B cell (primary cell): ENCODE results near the gene UBAC1. TPM values are rescaled to one million over a fixed set of nuclear protein-coding genes. Genes with fewer than 3 reads are reported as not detected.

Experiments used
- ATAC-seq: fragments of 200-7000 bp; cut with Tn5 transposase; one replicate; pipeline ENCODE4 v1.10.0; 2021; ENCODE audit warnings: low read depth, mild to moderate bottlenecking, moderate number of reproducible peaks, moderate library complexity
- CTCF ChIA-PET: fragments of 350-600 bp; sonication (Branson Sonifier 250); formaldehyde crosslinking; loops from one replicate; lab custom pipeline; 2021; ENCODE audit warnings: antibody characterized with exemption, inconsistent platforms; lab: Charles Lee
- POLR2A ChIA-PET: fragments of 350-600 bp; sonication (Branson Sonifier 250); formaldehyde crosslinking; loops from one replicate; lab custom pipeline; 2021; ENCODE audit warnings: antibody characterized with exemption; lab: Charles Lee
- DNase-seq: peaks from one replicate; pipeline ENCODE4 v3.0.0; 2013
- H2AFZ ChIP-seq: 2 replicates; pipeline ENCODE4 v1.6.1; 2012; ENCODE audit warnings: mild to moderate bottlenecking, low read depth, low read length; ENCODE audit not compliant: insufficient read depth, poor library complexity, severe bottlenecking
- H3K27ac ChIP-seq, 2 donors: 1 replicate in 1 of 2; 2 replicates in 1 of 2; pipeline ENCODE4 v1.5.1; 2012 to 2013; ENCODE audit warnings: low read length in 2 of 2, mild to moderate bottlenecking in 2 of 2, moderate library complexity in 1 of 2
- H3K27me3 ChIP-seq, 4 experiments: fragments of 200-600 bp in 1 of 4; sonication (generic) in 1 of 4; replicated peaks in 1 of 4; 1 replicate in 2 of 4; 2 replicates in 2 of 4; pipeline versions ENCODE4 v1.6.1 to v1.7.0; 2013 to 2016; ENCODE audit warnings: low read length in 3 of 4, mild to moderate bottlenecking in 2 of 4, mixed read lengths in 1 of 4, moderate library complexity in 1 of 4; ENCODE audit not compliant: insufficient read depth in 4 of 4, control insufficient read depth in 3 of 4; ENCODE audit errors: control extremely low read depth in 1 of 4
- H3K36me3 ChIP-seq, 2 experiments: replicated peaks in 1 of 2; 1 replicate in 1 of 2; 2 replicates in 1 of 2; pipeline versions ENCODE4 v1.6.1 to v1.7.1; 2013; ENCODE audit warnings: low read length in 1 of 2; ENCODE audit not compliant: insufficient read depth in 2 of 2, control insufficient read depth in 1 of 2; ENCODE audit errors: control extremely low read depth in 1 of 2, extremely low read depth in 1 of 2
- H3K4me1 ChIP-seq, 2 donors: fragments of 200-600 bp in 1 of 2; sonication (generic) in 1 of 2; 1 replicate in 1 of 2; 2 replicates in 1 of 2; pipeline versions ENCODE4 v1.5.1 to v1.6.1; 2013 to 2017; ENCODE audit warnings: low read length in 2 of 2; ENCODE audit not compliant: control insufficient read depth in 2 of 2, insufficient read depth in 2 of 2
- H3K4me2 ChIP-seq: replicated peaks from 2 replicates; pipeline ENCODE3; 2012; ENCODE audit warnings: mild to moderate bottlenecking, low read depth, low read length; ENCODE audit not compliant: poor library complexity, severe bottlenecking
- H3K4me3 ChIP-seq, 5 experiments: fragments of 200-600 bp in 1 of 5; sonication (generic) in 1 of 5; 1 replicate in 3 of 5; 2 replicates in 2 of 5; pipeline versions ENCODE4 v1.5.1 to v1.7.0; 2011 to 2016; ENCODE audit warnings: low read length in 4 of 5, mild to moderate bottlenecking in 4 of 5, low read depth in 2 of 5, control low read depth in 1 of 5, moderate library complexity in 1 of 5; ENCODE audit not compliant: insufficient read depth in 1 of 5; ENCODE audit errors: control extremely low read depth in 1 of 5, extremely low read depth in 1 of 5
- H3K79me2 ChIP-seq: fragments of 200-600 bp; sonication (generic); one replicate; pipeline ENCODE4 v1.6.0; 2016; ENCODE audit warnings: low read length; ENCODE audit not compliant: control insufficient read depth, insufficient read depth
- H3K9ac ChIP-seq: fragments of 200-600 bp; sonication (generic); 2 replicates; pipeline ENCODE4 v1.6.1; 2017; ENCODE audit warnings: mild to moderate bottlenecking, low read length, moderate library complexity
- H3K9me3 ChIP-seq, 3 donors: one replicate each; pipeline versions ENCODE4 v1.6.1 to v1.7.1; 2013; ENCODE audit warnings: low read length in 2 of 3; ENCODE audit not compliant: control insufficient read depth in 2 of 3, insufficient read depth in 1 of 3; ENCODE audit errors: control extremely low read depth in 1 of 3
- H4K20me1 ChIP-seq: 2 replicates; pipeline ENCODE4 v1.6.0; 2012; ENCODE audit warnings: mild to moderate bottlenecking, low read length; ENCODE audit not compliant: insufficient read depth, control insufficient read depth, poor library complexity, severe bottlenecking
- H3K27ac Mint-ChIP-seq: one replicate; pipeline ENCODE4 v1.8.0; 2021; ENCODE audit warnings: mixed read lengths
- H3K27me3 Mint-ChIP-seq: one replicate; pipeline ENCODE4 v1.8.0; 2021; ENCODE audit warnings: mixed read lengths
- H3K4me1 Mint-ChIP-seq: one replicate; pipeline ENCODE4 v1.8.0; 2021; ENCODE audit warnings: mixed read lengths
- H3K4me3 Mint-ChIP-seq: one replicate; pipeline ENCODE4 v1.8.0; 2021; ENCODE audit warnings: mixed read lengths
- H3K9me3 Mint-ChIP-seq: one replicate; pipeline ENCODE4 v1.8.0; 2022; ENCODE audit warnings: mixed read lengths; ENCODE audit not compliant: insufficient read depth
- CTCF ChIP-seq: fragments of 200-600 bp; IDR thresholded peaks from one replicate; pipeline ENCODE4 v1.8.0; 2022; ENCODE audit warnings: antibody characterized with exemption, mild to moderate bottlenecking
- EZH2 ChIP-seq: IDR thresholded peaks from 2 replicates; pipeline ENCODE4 v1.6.1; 2012; ENCODE audit warnings: borderline replicate concordance, low read depth, mild to moderate bottlenecking, moderate library complexity, low read length; ENCODE audit not compliant: insufficient read depth, poor library complexity, severe bottlenecking
- WGBS: methylation state at CpG from one replicate; pipeline ENCODE4 v1.1.5; 2013; ENCODE audit warnings: missing lambda C conversion rate; ENCODE audit not compliant: insufficient coverage; 5-methylcytosine and 5-hydroxymethylcytosine counted together
- intact Hi-C: fragments of 100-400 bp; cut with micrococcal nuclease; formaldehyde crosslinking; loops from one replicate; pipeline ENCODE4 v1.10.0; 2022
- polyA plus RNA-seq: library from polyadenylated mRNA; depleted of rRNA; stranded (reverse); fragments of >200 nt; gene quantifications from 2 replicates; pipeline ENCODE4 v1.2.3, GENCODE V29; 2012
- total RNA-seq, 2 donors: library from RNA; stranded (reverse); fragments of 120-200 nt in 1 of 2; gene quantifications; 1 replicate in 1 of 2; 2 replicates in 1 of 2; pipeline versions ENCODE4 v1.2.3 to v1.2.4, GENCODE V29; 2013 to 2022

The UBAC1 gene
- total and polyA plus RNA-seq, 2 donors (not counting 1 experiment from before 2014, with no cell fraction given): 30.8 to 31.1 TPM

GRCh38 chr9:135885100-135885853 lies 75.9 kb downstream of the UBAC1 start:
- Histone ChIP-seq H3K79me2 (peaks cover 91% of the 10 kb centered on the region), H3K4me2 (no peak overlapping the region), H4K20me1 (peaks cover 73% of the 10 kb centered on the region), H3K9ac (no peak overlapping the region), H2AFZ (no peak overlapping the region), H3K4me1 (peaks cover 18 to 28% of the 10 kb centered on the region in 2 donors), H3K9me3 (no peaks in the 10 kb centered on the region), H3K36me3 (peaks cover 0 to 4% of the 10 kb centered on the region in 2 experiments), H3K4me3 (no peak overlapping the region), H3K27me3 (no peaks in the 10 kb centered on the region), H3K27ac (no peak overlapping the region)
- ChIA-PET CTCF (no interaction called here), POLR2A (no interaction called here)
- intact Hi-C loops: no loop called here
- TF ChIP-seq EZH2 (no peak), CTCF (no peak)
- WGBS: 75% methylated on average over 5 of the region's 7 CpGs
- DNase-seq (no peak), ATAC-seq (no peak)
- Mint-ChIP-seq H3K27me3 (no peaks in the 10 kb centered on the region), H3K9me3 (no peaks in the 10 kb centered on the region), H3K4me1 (peaks cover 42% of the 10 kb centered on the region), H3K4me3 (no peak overlapping the region), H3K27ac (no peak overlapping the region)

- Histone ChIP-seq H4K20me1 (peaks cover 69% of the 10 kb centered on the region), H3K36me3 (peaks cover 0 to 5% of the 10 kb centered on the region in 2 experiments), H3K9ac (no peak overlapping the region), H3K27ac (no peak overlapping the region), H3K79me2 (peaks cover 83% of the 10 kb centered on the region), H2AFZ (no peak overlapping the region), H3K4me3 (no peak overlapping the region), H3K4me2 (no peak overlapping the region), H3K4me1 (peaks cover 18 to 28% of the 10 kb centered on the region in 2 donors), H3K27me3 (no peaks in the 10 kb centered on the region), H3K9me3 (no peaks in the 10 kb centered on the region)
- intact Hi-C loops: no loop called here
- no peak for TF ChIP-seq EZH2
- TF ChIP-seq CTCF: no peak
- WGBS: 96% methylated on average over 13 of the region's 16 CpGs
- ChIA-PET CTCF (no interaction called here), POLR2A (no interaction called here)
- Mint-ChIP-seq H3K4me3 (no peak overlapping the region), H3K27ac (no peak overlapping the region), H3K9me3 (no peaks in the 10 kb centered on the region), H3K27me3 (no peaks in the 10 kb centered on the region), H3K4me1 (peaks cover 42% of the 10 kb centered on the region)
- DNase-seq (no peak), ATAC-seq (no peak)
Measured at GRCh38 chr9:135884328-135885035, 76.7 kb downstream of the UBAC1 start.
